Prostate gland (tissue), 2 donors: Measurements from ENCODE around the gene FDXR.

Experiments
- POLR2A ChIP-seq: fragments of 450-650 bp; IDR thresholded peaks from one replicate; pipeline ENCODE4 v1.6.1; 2016; ENCODE audit warnings: antibody characterized with exemption, mild to moderate bottlenecking
- POLR2AphosphoS5 ChIP-seq: sonication (generic); formaldehyde crosslinking; IDR thresholded peaks from one replicate; pipeline ENCODE4 v1.6.1; 2017; ENCODE audit warnings: antibody characterized with exemption
- TF ChIP-seq, protein P1 (sequence below), 4 experiments: fragments of 200-600 bp in 2 of 4; fragments of 450-650 bp in 2 of 4; sonication (generic) in 2 of 4; IDR thresholded peaks; 1 replicate in 3 of 4; 2 replicates in 1 of 4; pipeline ENCODE4 v1.5.1; 2016 to 2019; ENCODE audit warnings: antibody characterized with exemption in 4 of 4, mild to moderate bottlenecking in 2 of 4, moderate library complexity in 2 of 4

DNA sequence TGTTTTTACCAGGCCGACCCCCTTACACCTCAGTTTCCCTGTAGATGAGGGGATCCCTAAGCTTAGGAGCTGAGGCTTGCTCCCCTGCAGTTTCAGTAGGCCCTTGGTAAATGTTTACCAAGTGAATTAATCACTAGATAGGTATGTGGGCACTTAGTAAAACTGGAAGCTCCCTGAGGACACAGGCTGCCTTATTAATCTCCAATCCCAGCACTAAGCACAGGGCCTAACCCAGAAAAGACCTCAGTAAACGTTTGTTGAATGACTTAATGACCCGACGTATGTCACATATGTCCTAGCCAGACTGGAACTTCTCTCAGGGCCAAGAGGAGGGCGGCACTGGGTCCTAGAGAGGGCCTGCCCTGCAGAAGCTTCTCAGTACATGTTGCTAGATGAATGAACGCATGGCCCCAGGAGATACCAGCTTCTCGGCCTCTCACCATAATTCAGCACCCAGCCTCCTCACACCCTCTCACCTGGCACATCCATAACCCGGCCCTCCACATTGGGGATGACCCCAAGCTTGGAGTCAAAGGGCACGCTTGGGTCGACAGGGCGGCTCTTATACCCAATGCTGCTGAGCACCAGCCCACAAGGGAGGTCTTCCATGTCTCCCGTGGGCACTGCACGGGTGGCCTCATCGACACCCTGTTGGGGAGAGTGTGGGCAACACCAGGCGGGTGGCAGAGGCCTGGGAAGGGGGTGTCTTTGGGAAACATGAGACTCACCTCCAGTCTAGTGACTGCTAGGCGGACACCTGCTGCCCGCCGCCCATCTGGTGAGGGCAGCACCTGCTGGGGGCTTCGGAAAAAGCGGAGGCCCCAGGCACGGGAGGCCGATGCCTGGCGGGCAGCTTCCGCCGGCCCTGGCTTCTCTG is 9.1 kb downstream of the FDXR start:
- TF ChIP-seq, protein P1, sequence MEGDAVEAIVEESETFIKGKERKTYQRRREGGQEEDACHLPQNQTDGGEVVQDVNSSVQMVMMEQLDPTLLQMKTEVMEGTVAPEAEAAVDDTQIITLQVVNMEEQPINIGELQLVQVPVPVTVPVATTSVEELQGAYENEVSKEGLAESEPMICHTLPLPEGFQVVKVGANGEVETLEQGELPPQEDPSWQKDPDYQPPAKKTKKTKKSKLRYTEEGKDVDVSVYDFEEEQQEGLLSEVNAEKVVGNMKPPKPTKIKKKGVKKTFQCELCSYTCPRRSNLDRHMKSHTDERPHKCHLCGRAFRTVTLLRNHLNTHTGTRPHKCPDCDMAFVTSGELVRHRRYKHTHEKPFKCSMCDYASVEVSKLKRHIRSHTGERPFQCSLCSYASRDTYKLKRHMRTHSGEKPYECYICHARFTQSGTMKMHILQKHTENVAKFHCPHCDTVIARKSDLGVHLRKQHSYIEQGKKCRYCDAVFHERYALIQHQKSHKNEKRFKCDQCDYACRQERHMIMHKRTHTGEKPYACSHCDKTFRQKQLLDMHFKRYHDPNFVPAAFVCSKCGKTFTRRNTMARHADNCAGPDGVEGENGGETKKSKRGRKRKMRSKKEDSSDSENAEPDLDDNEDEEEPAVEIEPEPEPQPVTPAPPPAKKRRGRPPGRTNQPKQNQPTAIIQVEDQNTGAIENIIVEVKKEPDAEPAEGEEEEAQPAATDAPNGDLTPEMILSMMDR (IDR thresholded peaks at IDR 0.05), result no peak
- TF ChIP-seq POLR2A (no peak), POLR2AphosphoS5 (no peak)
